Measurements from ENCODE around the gene ABLIM2. TPM values are rescaled to one million over a fixed set of nuclear protein-coding genes. Genes with fewer than 3 reads are reported as not detected.

ABLIM2 gene
- total and polyA plus RNA-seq, 10 of the 15 experiments (the other 5 are each of a cell fraction or from before 2014, with no cell fraction given), result 0.03 to 0.15 (median 0.05) TPM; not detected in 7

DNA sequence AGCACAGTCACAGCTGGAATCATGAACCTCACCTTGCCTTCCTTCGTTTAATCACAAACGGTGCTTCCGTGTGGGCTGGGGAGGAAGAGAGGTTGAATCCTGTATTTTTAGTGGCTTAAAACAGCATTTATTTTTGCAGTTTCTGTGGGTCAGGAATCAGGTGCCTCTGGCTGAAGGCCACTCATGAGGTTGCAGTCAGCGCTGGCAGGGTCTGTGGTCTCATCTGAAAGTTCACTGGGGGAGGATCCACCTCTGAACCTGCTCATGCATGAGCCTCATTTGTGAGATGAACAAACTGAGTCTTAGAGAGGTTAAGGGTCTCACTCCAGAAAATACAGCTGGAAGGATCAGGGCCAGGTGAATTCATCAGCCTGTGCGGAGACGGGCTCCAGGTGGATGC lies 17.1 kb upstream of the ABLIM2 start (continued):
- no peak for TF ChIP-seq FOXM1 (IDR thresholded peaks at IDR 0.05; ENCODE audit: low read depth, low read length)

DNA sequence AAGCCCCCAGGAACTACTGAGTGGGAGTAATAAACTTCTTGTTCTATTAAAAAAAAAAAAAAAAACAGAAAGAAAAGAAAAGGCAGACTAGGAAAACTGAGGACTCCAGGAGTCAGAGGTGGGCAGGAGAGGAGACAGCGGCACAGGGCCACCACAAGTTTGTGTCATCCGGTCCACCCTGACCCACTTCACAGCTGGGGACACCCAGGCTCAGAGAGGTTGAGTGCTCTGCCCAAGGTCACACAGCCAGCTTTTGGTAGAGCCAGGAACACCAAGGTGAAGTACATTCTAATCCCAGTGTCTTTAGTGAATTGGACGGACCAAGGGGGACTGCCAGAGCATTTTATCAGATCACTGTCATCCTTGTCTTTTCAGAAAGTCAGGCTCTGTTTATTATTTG lies 16.4 kb upstream of the ABLIM2 start:
- CTCF ChIA-PET, result interaction anchor here (2.3 to 5.0 kb wide), 3 partner anchors 18 to 233 kb away, joined by 15 to 96 read pairs (median 15); no protein-coding TSS in a partner anchor
- 85% methylated on average over 3 of the region's 3 CpGs for WGBS (ENCODE audit: insufficient coverage, insufficient replicate concordance, low lambda C conversion rate, missing lambda C conversion rate)
- SMC1A ChIA-PET (ENCODE audit: uncharacterized antibody, unreplicated experiment), result interaction anchor here (0.9 kb wide), 1 partner anchor 10 kb away, joined by 3 read pairs; no protein-coding TSS in a partner anchor

More for the DNA sequence above, 16.4 kb upstream of the ABLIM2 start:
- Histone ChIP-seq H3K4me3 (no peak overlapping the region), H3K9me3 (replicated peaks; ENCODE audit: control insufficient read depth, insufficient read depth, low read length) (peaks cover 6% of the 10 kb centered on the region; the same call in 2 of the 3 replicates), H3K9ac (ENCODE audit: control insufficient read depth, insufficient read depth, low read length) (no peak overlapping the region), H3K36me3 (ENCODE audit: control insufficient read depth in 2 of 2, insufficient read depth in 2 of 2, low read length in 1 of 2) (no peaks in the 10 kb centered on the region), H2AFZ (ENCODE audit: control insufficient read depth, low read depth, low read length) (no peak overlapping the region), H3K4me2 (ENCODE audit: control insufficient read depth, insufficient read depth) (no peak overlapping the region), H4K20me1 (ENCODE audit: control insufficient read depth, insufficient read depth) (no peaks in the 10 kb centered on the region), H3K27me3 (replicated peaks in 1 of 2; ENCODE audit: control insufficient read depth in 2 of 2, insufficient read depth in 2 of 2, low read length in 1 of 2) (no peaks in the 10 kb centered on the region), H3K79me2 (ENCODE audit: control insufficient read depth, insufficient read depth, low read length) (no peaks in the 10 kb centered on the region), H3K4me1 (ENCODE audit: control insufficient read depth, insufficient read depth, low read length) (peaks cover 21% of the 10 kb centered on the region), H3K27ac (ENCODE audit: control insufficient read depth, insufficient read depth) (no peak overlapping the region)
- DNase-seq (ENCODE audit: low read depth, low spot score) (no peak), ATAC-seq (no peak), FAIRE-seq (no peak)
- TF ChIP-seq NR2F1 (conservative IDR thresholded peaks at IDR 0.05), result no peak
- TF ChIP-seq, protein P1, sequence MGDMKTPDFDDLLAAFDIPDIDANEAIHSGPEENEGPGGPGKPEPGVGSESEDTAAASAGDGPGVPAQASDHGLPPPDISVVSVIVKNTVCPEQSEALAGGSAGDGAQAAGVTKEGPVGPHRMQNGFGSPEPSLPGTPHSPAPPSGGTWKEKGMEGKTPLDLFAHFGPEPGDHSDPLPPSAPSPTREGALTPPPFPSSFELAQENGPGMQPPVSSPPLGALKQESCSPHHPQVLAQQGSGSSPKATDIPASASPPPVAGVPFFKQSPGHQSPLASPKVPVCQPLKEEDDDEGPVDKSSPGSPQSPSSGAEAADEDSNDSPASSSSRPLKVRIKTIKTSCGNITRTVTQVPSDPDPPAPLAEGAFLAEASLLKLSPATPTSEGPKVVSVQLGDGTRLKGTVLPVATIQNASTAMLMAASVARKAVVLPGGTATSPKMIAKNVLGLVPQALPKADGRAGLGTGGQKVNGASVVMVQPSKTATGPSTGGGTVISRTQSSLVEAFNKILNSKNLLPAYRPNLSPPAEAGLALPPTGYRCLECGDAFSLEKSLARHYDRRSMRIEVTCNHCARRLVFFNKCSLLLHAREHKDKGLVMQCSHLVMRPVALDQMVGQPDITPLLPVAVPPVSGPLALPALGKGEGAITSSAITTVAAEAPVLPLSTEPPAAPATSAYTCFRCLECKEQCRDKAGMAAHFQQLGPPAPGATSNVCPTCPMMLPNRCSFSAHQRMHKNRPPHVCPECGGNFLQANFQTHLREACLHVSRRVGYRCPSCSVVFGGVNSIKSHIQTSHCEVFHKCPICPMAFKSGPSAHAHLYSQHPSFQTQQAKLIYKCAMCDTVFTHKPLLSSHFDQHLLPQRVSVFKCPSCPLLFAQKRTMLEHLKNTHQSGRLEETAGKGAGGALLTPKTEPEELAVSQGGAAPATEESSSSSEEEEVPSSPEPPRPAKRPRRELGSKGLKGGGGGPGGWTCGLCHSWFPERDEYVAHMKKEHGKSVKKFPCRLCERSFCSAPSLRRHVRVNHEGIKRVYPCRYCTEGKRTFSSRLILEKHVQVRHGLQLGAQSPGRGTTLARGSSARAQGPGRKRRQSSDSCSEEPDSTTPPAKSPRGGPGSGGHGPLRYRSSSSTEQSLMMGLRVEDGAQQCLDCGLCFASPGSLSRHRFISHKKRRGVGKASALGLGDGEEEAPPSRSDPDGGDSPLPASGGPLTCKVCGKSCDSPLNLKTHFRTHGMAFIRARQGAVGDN (IDR thresholded peaks at IDR 0.05), result no peak
- TF ChIP-seq, protein P2, sequence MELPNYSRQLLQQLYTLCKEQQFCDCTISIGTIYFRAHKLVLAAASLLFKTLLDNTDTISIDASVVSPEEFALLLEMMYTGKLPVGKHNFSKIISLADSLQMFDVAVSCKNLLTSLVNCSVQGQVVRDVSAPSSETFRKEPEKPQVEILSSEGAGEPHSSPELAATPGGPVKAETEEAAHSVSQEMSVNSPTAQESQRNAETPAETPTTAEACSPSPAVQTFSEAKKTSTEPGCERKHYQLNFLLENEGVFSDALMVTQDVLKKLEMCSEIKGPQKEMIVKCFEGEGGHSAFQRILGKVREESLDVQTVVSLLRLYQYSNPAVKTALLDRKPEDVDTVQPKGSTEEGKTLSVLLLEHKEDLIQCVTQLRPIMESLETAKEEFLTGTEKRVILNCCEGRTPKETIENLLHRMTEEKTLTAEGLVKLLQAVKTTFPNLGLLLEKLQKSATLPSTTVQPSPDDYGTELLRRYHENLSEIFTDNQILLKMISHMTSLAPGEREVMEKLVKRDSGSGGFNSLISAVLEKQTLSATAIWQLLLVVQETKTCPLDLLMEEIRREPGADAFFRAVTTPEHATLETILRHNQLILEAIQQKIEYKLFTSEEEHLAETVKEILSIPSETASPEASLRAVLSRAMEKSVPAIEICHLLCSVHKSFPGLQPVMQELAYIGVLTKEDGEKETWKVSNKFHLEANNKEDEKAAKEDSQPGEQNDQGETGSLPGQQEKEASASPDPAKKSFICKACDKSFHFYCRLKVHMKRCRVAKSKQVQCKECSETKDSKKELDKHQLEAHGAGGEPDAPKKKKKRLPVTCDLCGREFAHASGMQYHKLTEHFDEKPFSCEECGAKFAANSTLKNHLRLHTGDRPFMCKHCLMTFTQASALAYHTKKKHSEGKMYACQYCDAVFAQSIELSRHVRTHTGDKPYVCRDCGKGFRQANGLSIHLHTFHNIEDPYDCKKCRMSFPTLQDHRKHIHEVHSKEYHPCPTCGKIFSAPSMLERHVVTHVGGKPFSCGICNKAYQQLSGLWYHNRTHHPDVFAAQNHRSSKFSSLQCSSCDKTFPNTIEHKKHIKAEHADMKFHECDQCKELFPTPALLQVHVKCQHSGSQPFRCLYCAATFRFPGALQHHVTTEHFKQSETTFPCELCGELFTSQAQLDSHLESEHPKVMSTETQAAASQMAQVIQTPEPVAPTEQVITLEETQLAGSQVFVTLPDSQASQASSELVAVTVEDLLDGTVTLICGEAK (IDR thresholded peaks at IDR 0.05; ENCODE audit: borderline replicate concordance), result no peak
- no peak for TF ChIP-seq ZNF622 (IDR thresholded peaks at IDR 0.05)
- TF ChIP-seq POU2F2 (IDR thresholded peaks at IDR 0.05; ENCODE audit: borderline replicate concordance, low read depth, low read length), result no peak
- TF ChIP-seq TCF7 (IDR thresholded peaks at IDR 0.05; ENCODE audit: borderline replicate concordance), result no peak
- TF ChIP-seq RAD51 (IDR thresholded peaks at IDR 0.05), result no peak
- in situ Hi-C loops (cut with MboI) (no loop called here), intact Hi-C loops (cut with micrococcal nuclease; ENCODE audit: unreplicated experiment) (loop anchor here (5.0 kb wide), 1 partner anchor 373 kb away; no protein-coding TSS in a partner anchor)
- no TSS peak for BruUV-seq (replicated peaks)
- ChIA-PET RAD21 (ENCODE audit: unreplicated experiment) (interaction anchor here (4.6 kb wide), 1 partner anchor 18 kb away, joined by 76 read pairs; no protein-coding TSS in a partner anchor), POLR2A (no interaction called here)
